Karpas-422 (cell line): ENCODE data around the gene DTX4. TPM values are rescaled to one million over a fixed set of nuclear protein-coding genes. Genes with fewer than 3 reads are reported as not detected.

Source experiments
- DNase-seq: peaks from one replicate; pipeline ENCODE4 v3.0.0-alpha.2; 2015
- H2AFZ ChIP-seq: fragments of 200-600 bp; sonication (generic); 2 replicates; pipeline ENCODE4 v1.6.1; 2014; ENCODE audit warnings: antibody characterized with exemption, low read length, mixed read lengths
- H3K27ac ChIP-seq: fragments of 200-600 bp; sonication (generic); 2 replicates; pipeline ENCODE4 v1.5.1; 2014; ENCODE audit warnings: mild to moderate bottlenecking, low read length, moderate library complexity
- H3K27me3 ChIP-seq: fragments of 200-600 bp; sonication (generic); 2 replicates; pipeline ENCODE4 v1.6.1; 2014; ENCODE audit warnings: low read length, mixed read lengths
- H3K36me3 ChIP-seq: fragments of 200-600 bp; sonication (generic); 2 replicates; pipeline ENCODE4 v1.6.1; 2014; ENCODE audit warnings: low read length, mixed read lengths; ENCODE audit not compliant: insufficient read depth
- H3K4me1 ChIP-seq: fragments of 200-600 bp; sonication (generic); 2 replicates; pipeline ENCODE4 v1.6.1; 2014; ENCODE audit warnings: mild to moderate bottlenecking, low read length, mixed read lengths
- H3K4me2 ChIP-seq: fragments of 200-600 bp; sonication (generic); 2 replicates; pipeline ENCODE4 v1.6.1; 2014; ENCODE audit warnings: low read length, low read depth, mild to moderate bottlenecking; ENCODE audit not compliant: poor library complexity, severe bottlenecking
- H3K4me3 ChIP-seq: fragments of 200-600 bp; sonication (generic); 2 replicates; pipeline ENCODE4 v1.5.1; 2014; ENCODE audit warnings: mild to moderate bottlenecking, antibody characterized with exemption, low read length, mixed read lengths
- H3K79me2 ChIP-seq: fragments of 200-600 bp; sonication (generic); 2 replicates; pipeline ENCODE4 v1.6.1; 2014; ENCODE audit warnings: mild to moderate bottlenecking, low read length, mixed read lengths
- H3K9ac ChIP-seq: fragments of 200-600 bp; sonication (generic); 2 replicates; pipeline ENCODE4 v1.6.0; 2014; ENCODE audit warnings: low read length
- H3K9me2 ChIP-seq: fragments of 200-600 bp; sonication (generic), shearing (Covaris generic); replicated peaks from 2 replicates; pipeline ENCODE4 v1.6.0; 2014; ENCODE audit warnings: mild to moderate bottlenecking, low read length, moderate library complexity; ENCODE audit not compliant: insufficient read depth
- H3K9me3 ChIP-seq: fragments of 300-700, 200-600 bp; sonication (generic); 2 replicates; pipeline ENCODE4 v1.6.1; 2014; ENCODE audit warnings: low read length, mixed read lengths
- H4K20me1 ChIP-seq: fragments of 200-600 bp; sonication (generic); 2 replicates; pipeline ENCODE4 v1.6.1; 2014; ENCODE audit warnings: mild to moderate bottlenecking, antibody characterized with exemption, low read length, low read depth; ENCODE audit not compliant: insufficient read depth
- total RNA-seq: library from RNA; depleted of rRNA; stranded (reverse); fragments of >200 nt; shearing (Covaris generic); gene quantifications from 2 replicates; pipeline ENCODE4 v1.2.3, GENCODE V29; 2014; ENCODE audit warnings: low replicate concordance

The DTX4 gene
- total RNA-seq, 1 experiment from 2014 or later: 8.4 TPM

DNA sequence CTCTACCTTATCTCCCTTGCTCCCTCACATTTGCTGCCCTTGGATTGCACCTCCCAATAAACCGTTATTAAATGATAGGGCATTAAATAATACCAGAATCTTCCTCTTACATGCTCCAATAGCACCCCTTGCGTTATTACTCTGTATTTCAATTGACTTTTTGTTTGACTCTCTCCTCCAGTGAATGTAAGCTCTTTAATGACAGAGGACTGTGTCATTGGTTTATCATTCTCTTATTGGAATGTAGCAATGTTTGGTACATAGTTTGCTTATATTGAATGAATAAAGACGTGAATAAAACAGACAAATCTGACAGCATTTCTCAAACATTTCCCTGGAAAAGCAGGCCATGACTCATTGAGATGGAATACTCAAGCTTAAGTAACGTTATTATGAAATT lies 49.5 kb downstream of the DTX4 start:
- Histone ChIP-seq H3K4me1 (peaks cover 51% of the 10 kb centered on the region), H3K9ac (no peak overlapping the region), H3K4me3 (no peak overlapping the region), H4K20me1 (no peaks in the 10 kb centered on the region), H3K79me2 (no peaks in the 10 kb centered on the region), H3K27ac (no peak overlapping the region), H3K9me2 (no peaks in the 10 kb centered on the region), H3K27me3 (no peaks in the 10 kb centered on the region), H2AFZ (no peak overlapping the region), H3K9me3 (no peaks in the 10 kb centered on the region), H3K4me2 (no peak overlapping the region), H3K36me3 (no peaks in the 10 kb centered on the region)
- DNase-seq: no peak

DNA sequence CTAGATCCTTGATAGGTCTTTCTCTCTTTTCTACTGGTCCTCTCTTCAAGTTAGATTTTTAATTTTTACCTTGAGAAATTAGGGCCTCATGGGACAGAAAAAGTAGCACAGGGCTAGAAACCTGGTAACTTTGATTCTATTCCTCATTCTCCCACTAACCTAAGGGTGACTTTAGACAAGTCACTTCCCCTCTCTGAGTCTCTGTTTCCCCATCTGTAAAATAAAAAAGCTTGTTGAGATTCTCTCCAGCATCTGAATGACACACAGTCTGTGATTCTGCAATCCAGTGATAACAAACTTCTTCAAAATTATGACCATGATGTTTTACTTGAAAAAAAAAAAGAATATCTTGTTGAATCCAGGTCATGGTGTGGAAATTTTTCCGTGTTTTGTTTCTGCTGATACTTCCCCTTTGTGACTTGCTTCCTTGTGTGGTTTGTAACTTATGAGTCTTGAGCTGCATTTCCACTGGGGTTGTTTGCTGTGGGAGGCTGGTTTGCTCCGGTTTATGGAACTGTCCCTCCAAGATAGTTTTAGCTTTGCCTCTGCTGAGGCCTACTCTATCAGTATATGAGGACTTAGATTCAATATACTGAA lies 50.6 kb downstream of the DTX4 start:
- Histone ChIP-seq H4K20me1 (no peaks in the 10 kb centered on the region), H2AFZ (no peak overlapping the region), H3K27ac (no peak overlapping the region), H3K9me3 (no peaks in the 10 kb centered on the region), H3K36me3 (no peaks in the 10 kb centered on the region), H3K79me2 (no peaks in the 10 kb centered on the region), H3K27me3 (no peaks in the 10 kb centered on the region), H3K4me3 (no peak overlapping the region), H3K9me2 (no peaks in the 10 kb centered on the region), H3K9ac (no peak overlapping the region), H3K4me2 (no peak overlapping the region), H3K4me1 (peaks cover 40% of the 10 kb centered on the region)
- no peak for DNase-seq

DNA sequence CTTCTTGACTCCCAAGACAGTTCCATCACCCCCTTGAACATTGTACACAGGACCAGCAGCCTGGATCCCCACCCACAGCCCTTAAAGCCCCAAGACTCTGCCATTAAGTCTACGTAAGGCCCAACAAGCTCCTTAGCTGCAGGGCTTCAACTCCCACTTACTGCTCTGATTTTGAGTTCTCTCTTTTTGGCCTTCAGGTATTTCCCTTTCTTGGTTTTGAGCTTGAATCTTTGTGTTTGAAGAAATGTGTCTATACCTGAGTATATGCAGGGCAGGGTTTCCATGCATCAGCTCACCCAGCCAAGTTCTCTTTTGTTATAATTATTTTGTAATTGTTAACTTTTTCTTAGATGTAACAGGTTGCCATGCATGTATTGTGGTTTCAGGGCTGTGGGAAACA lies 51.2 kb downstream of the DTX4 start:
- Histone ChIP-seq H3K4me3 (no peak overlapping the region), H3K4me1 (peaks cover 35% of the 10 kb centered on the region), H3K9ac (no peak overlapping the region), H2AFZ (no peak overlapping the region), H3K36me3 (no peaks in the 10 kb centered on the region), H3K79me2 (no peaks in the 10 kb centered on the region), H4K20me1 (no peaks in the 10 kb centered on the region), H3K4me2 (no peak overlapping the region), H3K27me3 (no peaks in the 10 kb centered on the region), H3K9me2 (no peaks in the 10 kb centered on the region), H3K27ac (no peak overlapping the region), H3K9me3 (no peaks in the 10 kb centered on the region)
- DNase-seq: no peak

DNA sequence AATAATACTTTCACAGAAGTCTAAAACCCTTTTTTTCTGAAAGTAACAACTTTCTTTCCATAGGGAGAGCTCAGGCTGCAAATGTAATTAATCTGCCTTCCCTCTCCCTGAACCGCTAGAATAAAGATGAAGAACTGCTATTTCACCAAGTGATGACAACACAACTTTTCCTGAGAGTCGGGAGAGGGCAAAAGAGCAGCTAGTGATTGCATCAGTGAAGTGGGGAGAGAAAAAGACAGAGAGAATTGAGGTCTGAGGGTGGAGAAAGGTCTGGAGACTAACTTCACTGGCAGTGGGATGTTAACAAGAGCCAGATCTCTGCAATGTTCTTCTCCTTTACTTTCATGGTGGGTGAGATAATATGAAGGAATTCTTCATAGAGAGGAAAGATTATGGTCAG lies 51.7 kb downstream of the DTX4 start:
- Histone ChIP-seq H2AFZ (no peak overlapping the region), H3K9me3 (no peaks in the 10 kb centered on the region), H3K27ac (no peak overlapping the region), H3K4me1 (peaks cover 31% of the 10 kb centered on the region), H3K27me3 (no peaks in the 10 kb centered on the region), H3K9me2 (no peaks in the 10 kb centered on the region), H3K4me2 (no peak overlapping the region), H3K4me3 (no peak overlapping the region), H3K9ac (no peak overlapping the region), H3K36me3 (no peaks in the 10 kb centered on the region), H3K79me2 (no peaks in the 10 kb centered on the region), H4K20me1 (no peaks in the 10 kb centered on the region)
- no peak for DNase-seq

DNA sequence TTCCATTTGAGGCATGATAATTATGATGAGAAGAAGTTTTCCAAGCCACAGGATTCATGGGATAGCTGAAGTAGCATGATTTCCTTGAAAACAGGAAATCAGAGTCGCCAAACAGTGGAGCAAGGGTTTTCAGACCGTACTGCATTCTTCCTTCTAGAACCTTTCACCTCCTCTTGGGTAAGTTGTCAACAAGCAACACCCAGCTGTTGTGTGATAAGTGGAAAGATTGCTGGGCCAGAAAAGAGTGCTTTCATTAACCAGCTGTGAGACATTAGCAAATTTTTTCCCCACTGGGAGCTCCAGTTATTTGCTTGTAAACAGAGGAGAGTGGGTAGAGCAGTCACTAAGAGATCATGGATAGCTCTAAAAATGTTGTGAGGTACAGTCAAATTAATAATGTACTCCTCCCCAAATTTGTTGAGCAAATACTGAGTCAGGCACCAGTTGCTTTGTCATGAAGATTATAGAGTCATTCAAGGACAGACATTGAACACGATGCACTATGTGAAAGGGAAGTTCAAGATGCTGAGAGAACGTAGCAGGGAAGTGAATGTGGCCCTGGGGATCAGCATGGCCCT lies 52.5 kb downstream of the DTX4 start:
- H3K4me1 ChIP-seq: peaks cover 24% of the 10 kb centered on the region

DNA sequence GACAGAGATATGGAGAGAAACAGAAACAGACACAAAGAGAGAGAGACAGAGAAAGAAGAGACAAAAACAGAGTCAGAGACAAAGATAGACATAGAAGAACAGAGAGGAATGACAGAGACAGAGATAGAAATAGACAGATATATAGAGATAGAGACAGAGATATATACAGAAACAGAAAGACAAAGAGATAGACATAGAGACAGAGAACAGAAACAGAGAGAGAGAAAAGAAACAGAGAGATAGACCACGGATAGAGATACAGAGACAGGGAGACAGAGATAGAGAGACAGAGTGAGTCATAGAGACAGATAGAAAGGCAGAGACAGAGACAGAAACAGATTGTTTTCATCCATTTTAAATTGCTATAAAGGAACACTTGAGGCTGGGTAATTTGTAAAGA lies 53.1 kb downstream of the DTX4 start:
- Histone ChIP-seq H3K9ac (no peak overlapping the region), H3K27me3 (no peaks in the 10 kb centered on the region), H2AFZ (peak overlapping the region; percentile 75), H3K4me2 (no peak overlapping the region), H3K9me3 (no peaks in the 10 kb centered on the region), H3K9me2 (no peaks in the 10 kb centered on the region), H4K20me1 (no peaks in the 10 kb centered on the region), H3K79me2 (no peaks in the 10 kb centered on the region), H3K36me3 (no peaks in the 10 kb centered on the region), H3K4me3 (no peak overlapping the region), H3K4me1 (peaks cover 24% of the 10 kb centered on the region), H3K27ac (no peak overlapping the region)
- DNase-seq: no peak

More for the DNA sequence above, 52.5 kb downstream of the DTX4 start:
- Histone ChIP-seq H2AFZ (peak overlapping the region; percentile 75), H3K27ac (no peak overlapping the region), H3K27me3 (no peaks in the 10 kb centered on the region), H3K4me2 (no peak overlapping the region), H4K20me1 (no peaks in the 10 kb centered on the region), H3K9ac (no peak overlapping the region), H3K9me3 (no peaks in the 10 kb centered on the region), H3K9me2 (no peaks in the 10 kb centered on the region), H3K36me3 (no peaks in the 10 kb centered on the region), H3K4me3 (no peak overlapping the region), H3K79me2 (no peaks in the 10 kb centered on the region)
- peak; percentile 51 for DNase-seq

DNA sequence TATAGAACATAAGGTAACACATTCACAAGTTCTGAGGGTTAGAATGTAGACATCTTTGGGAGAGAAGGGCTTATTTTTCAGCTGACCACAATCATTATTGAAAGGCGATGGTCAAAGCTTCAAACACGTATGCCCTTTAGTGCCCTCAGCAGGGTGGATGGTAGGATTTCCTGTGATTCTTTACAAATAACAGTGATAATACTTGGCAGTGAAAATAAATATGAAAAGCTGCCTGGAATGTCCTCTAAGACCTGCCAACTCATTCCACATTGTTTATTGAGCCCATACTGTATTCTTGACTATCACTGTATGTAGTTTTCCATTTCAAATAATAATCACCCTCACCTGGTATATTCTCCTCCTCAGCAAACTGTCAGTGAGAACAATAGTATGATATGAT lies 54.5 kb downstream of the DTX4 start:
- Histone ChIP-seq H3K27me3 (no peaks in the 10 kb centered on the region), H2AFZ (no peak overlapping the region), H3K4me2 (no peak overlapping the region), H4K20me1 (no peaks in the 10 kb centered on the region), H3K79me2 (no peaks in the 10 kb centered on the region), H3K4me1 (peaks cover 24% of the 10 kb centered on the region), H3K9ac (no peak overlapping the region), H3K4me3 (no peak overlapping the region), H3K36me3 (no peaks in the 10 kb centered on the region), H3K9me3 (no peaks in the 10 kb centered on the region), H3K9me2 (no peaks in the 10 kb centered on the region), H3K27ac (no peak overlapping the region)
- no peak for DNase-seq

DNA sequence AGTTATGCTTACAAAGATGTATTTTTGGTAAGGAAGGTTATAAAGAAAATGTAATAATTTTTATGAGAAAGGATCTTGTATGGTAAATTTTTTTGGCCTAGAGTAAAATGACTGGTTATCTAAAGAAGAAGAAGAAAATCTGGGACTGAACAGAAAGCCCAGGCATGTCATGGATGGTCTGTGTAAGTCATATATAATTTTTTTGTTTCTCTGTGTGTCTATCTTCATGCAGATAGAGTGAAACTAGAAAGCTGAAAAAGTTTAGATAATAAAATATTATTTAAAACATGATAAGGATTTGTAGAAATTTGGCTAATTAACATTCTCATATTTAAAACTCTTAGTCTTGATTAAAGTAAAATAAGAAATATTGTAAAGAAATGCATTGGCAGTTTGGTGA lies 68.4 kb downstream of the DTX4 start:
- no peak for DNase-seq
- no peaks in the 10 kb centered on the region for H4K20me1 ChIP-seq
- no peak overlapping the region for H3K9ac ChIP-seq
- no peak overlapping the region for H3K4me2 ChIP-seq
- no peak overlapping the region for H3K27ac ChIP-seq
- no peaks in the 10 kb centered on the region for H3K79me2 ChIP-seq
- no peaks in the 10 kb centered on the region for H3K4me1 ChIP-seq
- H3K4me3 ChIP-seq: no peak overlapping the region
- no peaks in the 10 kb centered on the region for H3K9me2 ChIP-seq
- H3K36me3 ChIP-seq: no peaks in the 10 kb centered on the region
- no peaks in the 10 kb centered on the region for H3K27me3 ChIP-seq
- H2AFZ ChIP-seq: no peak overlapping the region
- H3K9me3 ChIP-seq: 0 out of 2 replicates have a peak, but pooled peaks cover 6% of the 10 kb centered on the region
